OCI-LY3 (cell line): ENCODE data around the gene LCN2.

Experiments used
- H2AFZ ChIP-seq: fragments of 200-600, 300-600 bp; shearing (Covaris generic); 2 replicates; pipeline ENCODE4 v1.6.0; 2014; ENCODE audit warnings: antibody characterized with exemption, low read depth, low read length
- H3K27ac ChIP-seq: fragments of 200-600, 300-600 bp; sonication (generic); 2 replicates; pipeline ENCODE4 v1.5.1; 2014; ENCODE audit warnings: mild to moderate bottlenecking, low read length, moderate library complexity, mixed read lengths
- H3K27me3 ChIP-seq: fragments of 200-600, 300-600 bp; sonication (generic); 2 replicates; pipeline ENCODE4 v1.6.1; 2014; ENCODE audit warnings: low read depth, low read length, mixed read lengths
- H3K36me3 ChIP-seq: fragments of 200-600, 300-600 bp; sonication (generic); replicated peaks from 2 replicates; pipeline ENCODE3; 2014; ENCODE audit warnings: low read depth, low read length, mixed read lengths
- H3K4me1 ChIP-seq: fragments of 300-600, 200-600 bp; sonication (generic); 2 replicates; pipeline ENCODE4 v1.6.1; 2014; ENCODE audit warnings: low read length, mixed read lengths
- H3K4me2 ChIP-seq: fragments of 200-600, 300-600 bp; sonication (generic); 2 replicates; pipeline ENCODE4 v1.6.1; 2014; ENCODE audit warnings: low read length, mixed read lengths
- H3K4me3 ChIP-seq: fragments of 300-600, 200-600 bp; sonication (generic); 2 replicates; pipeline ENCODE4 v1.5.1; 2014; ENCODE audit warnings: antibody characterized with exemption, mild to moderate bottlenecking, low read length, moderate library complexity
- H3K79me2 ChIP-seq: fragments of 300-600, 200-600 bp; shearing (Covaris generic); 2 replicates; pipeline ENCODE4 v1.6.1; 2014; ENCODE audit warnings: mild to moderate bottlenecking, low read length, mixed read lengths
- H3K9ac ChIP-seq: fragments of 300-600, 200-600 bp; shearing (Covaris generic); 2 replicates; pipeline ENCODE4 v1.6.0; 2014; ENCODE audit warnings: mild to moderate bottlenecking, low read length, moderate library complexity
- H3K9me3 ChIP-seq: fragments of 200-600, 300-600 bp; shearing (Covaris generic); 2 replicates; pipeline ENCODE4 v1.6.1; 2014; ENCODE audit warnings: low read length, mixed read lengths; ENCODE audit not compliant: insufficient read depth
- H4K20me1 ChIP-seq: fragments of 200-600, 300-600 bp; sonication (generic); 2 replicates; pipeline ENCODE4 v1.6.1; 2016; ENCODE audit warnings: low read length, mixed read lengths; ENCODE audit not compliant: insufficient read depth
- EZH2phosphoT487 ChIP-seq: fragments of 200-600 bp; shearing (Covaris generic); IDR thresholded peaks from 2 replicates; pipeline ENCODE4 v1.6.1; 2018; ENCODE audit warnings: antibody characterized with exemption, mixed run types, low read depth
- TF ChIP-seq, protein P1 (sequence below): fragments of 200-600, 300-600 bp; sonication (generic); IDR thresholded peaks from 2 replicates; pipeline ENCODE4 v1.5.1; 2014; ENCODE audit warnings: antibody characterized with exemption, low read length, low read depth

The LCN2 gene

DNA sequence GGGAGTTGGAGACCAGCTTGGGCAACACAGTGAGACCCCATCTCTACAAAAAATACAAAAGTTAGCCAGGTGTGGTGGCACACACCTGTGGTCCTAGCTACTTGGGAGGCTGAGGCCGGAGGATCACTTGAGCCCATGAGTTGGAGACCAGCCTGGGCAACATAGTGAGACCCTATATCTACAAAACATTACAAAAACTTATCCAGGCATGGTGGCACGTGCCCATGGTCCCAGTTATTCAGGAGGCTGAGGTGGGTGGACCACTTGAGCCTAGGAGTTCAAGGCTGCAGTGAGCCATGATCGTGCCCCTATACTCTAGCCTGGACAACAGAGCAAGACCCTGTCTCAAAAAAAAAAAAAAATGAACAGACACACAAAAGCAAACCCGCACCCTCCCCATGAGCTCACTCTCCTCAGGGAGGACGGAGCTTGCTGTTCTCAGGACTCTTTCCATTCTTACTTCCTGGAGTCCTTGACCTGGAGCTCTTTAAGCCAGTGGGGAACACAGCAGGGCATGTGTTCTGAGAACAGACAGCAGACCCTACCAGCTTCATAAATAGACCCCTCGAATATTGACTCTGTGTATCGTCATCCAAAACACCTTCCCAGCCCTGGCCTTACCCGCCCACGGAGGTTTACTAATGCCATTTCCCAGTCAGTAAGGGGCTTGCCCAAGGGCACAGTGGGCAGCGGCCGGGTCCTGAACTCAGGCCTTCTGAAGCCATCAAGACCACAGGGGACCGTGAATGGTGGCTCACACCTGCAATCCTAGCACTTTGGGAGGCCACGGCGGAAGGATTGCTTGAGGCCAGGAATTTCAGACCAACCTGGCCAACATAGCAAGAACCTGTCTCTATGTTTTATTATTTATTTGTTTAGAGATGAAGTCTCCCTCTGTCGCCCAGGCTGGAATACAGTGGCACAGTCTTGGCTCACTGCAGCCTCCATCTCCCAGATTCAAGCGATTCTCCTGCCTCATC lies 32.9 kb upstream of the LCN2 start:
- peak overlapping the region; percentile 85 for H3K27ac ChIP-seq
- no peaks in the 10 kb centered on the region for H3K9me3 ChIP-seq
- no peaks in the 10 kb centered on the region for H3K79me2 ChIP-seq
- H3K4me2 ChIP-seq, result peak overlapping the region; percentile 69
- H4K20me1 ChIP-seq, result no peaks in the 10 kb centered on the region
- H3K27me3 ChIP-seq, result no peaks in the 10 kb centered on the region
- no peak for TF ChIP-seq EZH2phosphoT487
- TF ChIP-seq, protein P1, sequence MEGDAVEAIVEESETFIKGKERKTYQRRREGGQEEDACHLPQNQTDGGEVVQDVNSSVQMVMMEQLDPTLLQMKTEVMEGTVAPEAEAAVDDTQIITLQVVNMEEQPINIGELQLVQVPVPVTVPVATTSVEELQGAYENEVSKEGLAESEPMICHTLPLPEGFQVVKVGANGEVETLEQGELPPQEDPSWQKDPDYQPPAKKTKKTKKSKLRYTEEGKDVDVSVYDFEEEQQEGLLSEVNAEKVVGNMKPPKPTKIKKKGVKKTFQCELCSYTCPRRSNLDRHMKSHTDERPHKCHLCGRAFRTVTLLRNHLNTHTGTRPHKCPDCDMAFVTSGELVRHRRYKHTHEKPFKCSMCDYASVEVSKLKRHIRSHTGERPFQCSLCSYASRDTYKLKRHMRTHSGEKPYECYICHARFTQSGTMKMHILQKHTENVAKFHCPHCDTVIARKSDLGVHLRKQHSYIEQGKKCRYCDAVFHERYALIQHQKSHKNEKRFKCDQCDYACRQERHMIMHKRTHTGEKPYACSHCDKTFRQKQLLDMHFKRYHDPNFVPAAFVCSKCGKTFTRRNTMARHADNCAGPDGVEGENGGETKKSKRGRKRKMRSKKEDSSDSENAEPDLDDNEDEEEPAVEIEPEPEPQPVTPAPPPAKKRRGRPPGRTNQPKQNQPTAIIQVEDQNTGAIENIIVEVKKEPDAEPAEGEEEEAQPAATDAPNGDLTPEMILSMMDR, result no peak
- H3K9ac ChIP-seq, result peak overlapping the region; percentile 11; the same call in 1 of the 2 replicates
- peaks cover 43% of the 10 kb centered on the region for H3K4me1 ChIP-seq
- H2AFZ ChIP-seq, result no peak overlapping the region
- H3K36me3 ChIP-seq, result peaks cover 39% of the 10 kb centered on the region
- 0 out of 2 replicates have a peak overlapping the region, but pooled peaks have one; percentile 2 for H3K4me3 ChIP-seq

DNA sequence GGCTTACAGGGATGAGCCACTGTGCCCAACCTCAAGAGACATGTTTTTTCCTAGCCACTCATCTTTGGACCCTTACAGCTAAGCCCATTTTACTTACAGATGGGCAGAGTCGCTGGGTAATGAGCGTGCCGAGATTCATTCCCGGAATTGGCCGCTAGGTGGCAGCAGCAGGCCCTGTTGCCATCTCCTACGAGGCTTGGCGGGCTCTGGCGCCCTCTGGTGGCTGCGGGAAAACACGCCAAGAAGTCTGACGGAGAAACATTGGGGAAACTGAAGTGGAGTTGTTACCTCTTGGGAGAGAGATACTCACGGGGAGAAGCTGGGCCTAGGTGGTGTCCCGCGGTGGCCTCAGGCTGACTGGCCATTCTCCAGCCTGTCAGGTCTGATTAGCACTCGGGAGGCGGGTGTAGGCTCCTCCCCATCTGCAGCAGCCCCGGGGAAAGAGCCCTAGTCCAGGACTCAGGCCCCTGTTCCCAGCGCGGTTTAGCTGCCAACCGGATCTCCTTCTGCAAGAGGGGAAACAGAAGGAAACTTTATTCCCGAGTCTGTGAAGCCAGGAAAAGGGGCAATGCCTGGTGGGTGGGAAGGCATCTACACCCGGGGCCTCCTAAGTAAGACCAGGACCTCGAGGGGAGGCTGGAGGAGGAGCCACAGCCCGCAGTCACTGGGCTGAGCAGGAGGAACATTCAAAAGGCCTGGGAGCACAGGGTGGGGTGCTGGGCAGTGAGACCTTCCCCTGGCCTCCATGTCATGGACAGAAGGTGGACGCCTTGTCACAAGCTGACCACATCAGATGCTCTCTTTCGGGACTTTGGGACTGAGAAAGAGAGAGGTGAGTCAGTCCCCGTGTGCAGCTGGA lies 31.4 kb upstream of the LCN2 start:
- Histone ChIP-seq H3K9me3 (no peaks in the 10 kb centered on the region), H3K4me1 (peaks cover 43% of the 10 kb centered on the region), H3K9ac (peak overlapping the region; percentile 16; the same call in 1 of the 2 replicates), H3K27me3 (no peaks in the 10 kb centered on the region), H3K27ac (peak overlapping the region; percentile 39), H3K36me3 (peaks cover 40% of the 10 kb centered on the region), H4K20me1 (no peaks in the 10 kb centered on the region), H3K4me3 (no peak overlapping the region), H3K79me2 (no peaks in the 10 kb centered on the region), H2AFZ (no peak overlapping the region), H3K4me2 (peak overlapping the region; percentile 29; the same call in 1 of the 2 replicates)
- TF ChIP-seq, protein P1, result peak; percentile 100
- TF ChIP-seq EZH2phosphoT487, result no peak

DNA sequence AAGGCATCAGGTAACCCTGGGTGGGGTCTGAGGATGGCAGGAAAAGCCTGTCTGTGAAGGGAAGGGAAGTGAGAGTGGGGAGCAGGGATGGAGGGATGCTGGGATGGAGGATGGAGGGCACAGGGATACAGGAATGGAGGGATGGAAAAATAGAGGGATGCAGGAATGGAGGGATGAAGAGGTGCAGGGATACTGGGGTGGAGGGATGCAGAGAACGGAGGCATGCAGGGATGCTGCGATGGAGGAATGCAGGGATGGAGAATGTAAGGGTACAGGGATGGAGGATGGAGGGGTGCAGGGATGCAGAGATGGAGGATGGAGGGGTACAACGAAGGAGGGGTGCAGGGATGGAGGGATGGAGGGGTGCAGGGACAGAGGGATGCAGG lies 30.8 kb upstream of the LCN2 start:
- H3K9me3 ChIP-seq, result no peaks in the 10 kb centered on the region
- no peak overlapping the region for H3K4me2 ChIP-seq
- no peak overlapping the region for H3K27ac ChIP-seq
- peaks cover 36% of the 10 kb centered on the region for H3K36me3 ChIP-seq
- no peak overlapping the region for H3K4me3 ChIP-seq
- no peaks in the 10 kb centered on the region for H3K27me3 ChIP-seq
- H3K79me2 ChIP-seq, result no peaks in the 10 kb centered on the region
- H3K4me1 ChIP-seq, result peaks cover 43% of the 10 kb centered on the region
- no peaks in the 10 kb centered on the region for H4K20me1 ChIP-seq
- H3K9ac ChIP-seq, result no peak overlapping the region
- TF ChIP-seq, protein P1, result no peak
- no peak for TF ChIP-seq EZH2phosphoT487
- no peak overlapping the region for H2AFZ ChIP-seq
